WERI-Rb-1 (cell line): Measurements from ENCODE around the gene IL37.

ENCODE experiments used
- DNase-seq: peaks from one replicate; pipeline ENCODE4 v3.0.0-alpha.2; 2020
- H3K27ac ChIP-seq: fragments of 250-450 bp; sonication (Bioruptor Pico); 2 replicates; pipeline ENCODE4 v1.5.1; 2020; ENCODE audit warnings: mild to moderate bottlenecking, moderate library complexity
- H3K27me3 ChIP-seq: fragments of 250-450 bp; sonication (Bioruptor Pico); 2 replicates; pipeline ENCODE4 v1.5.1; 2021; ENCODE audit warnings: mild to moderate bottlenecking, low read depth, moderate library complexity; ENCODE audit not compliant: insufficient read depth, severe bottlenecking
- H3K36me3 ChIP-seq: fragments of 250-450 bp; sonication (Bioruptor Pico); 2 replicates; pipeline ENCODE4 v1.5.1; 2020; ENCODE audit warnings: mild to moderate bottlenecking, moderate library complexity
- H3K4me3 ChIP-seq: 2 replicates; pipeline ENCODE4 v1.5.1; 2011; ENCODE audit warnings: low read depth, mild to moderate bottlenecking, control low read depth, low read length
- H3K9me3 ChIP-seq: fragments of 250-450 bp; sonication (Bioruptor Pico); 2 replicates; pipeline ENCODE4 v1.5.1; 2021; ENCODE audit warnings: mild to moderate bottlenecking, moderate library complexity; ENCODE audit not compliant: severe bottlenecking
- CTCF ChIP-seq: IDR thresholded peaks from 2 replicates; pipeline ENCODE4 v1.5.1; 2011; ENCODE audit warnings: low read depth, mild to moderate bottlenecking, control low read depth, inconsistent platforms, low read length

The IL37 gene

GRCh38 chr2:112870841-112871835 lies 39.8 kb upstream of the IL37 start:
- Histone ChIP-seq H3K27ac (no peak overlapping the region), H3K4me3 (no peak overlapping the region), H3K9me3 (peaks cover 1% of the 10 kb centered on the region), H3K27me3 (no peaks in the 10 kb centered on the region), H3K36me3 (no peaks in the 10 kb centered on the region)
- TF ChIP-seq CTCF: no peak
- no peak for DNase-seq

GRCh38 chr2:112876257-112876970 lies 34.6 kb upstream of the IL37 start:
- no peak for DNase-seq
- TF ChIP-seq CTCF: no peak
- H3K27me3 ChIP-seq: no peaks in the 10 kb centered on the region
- H3K4me3 ChIP-seq: no peak overlapping the region
- no peaks in the 10 kb centered on the region for H3K36me3 ChIP-seq
- H3K9me3 ChIP-seq: no peaks in the 10 kb centered on the region
- no peak overlapping the region for H3K27ac ChIP-seq

- Histone ChIP-seq H3K9me3 (no peaks in the 10 kb centered on the region), H3K36me3 (no peaks in the 10 kb centered on the region), H3K27me3 (no peaks in the 10 kb centered on the region), H3K4me3 (no peak overlapping the region), H3K27ac (no peak overlapping the region)
- DNase-seq: no peak
- no peak for TF ChIP-seq CTCF
These were observed 34.0 kb upstream of the IL37 start for GRCh38 chr2:112876971-112877361.

GRCh38 chr2:112877423-112877822 lies 33.5 kb upstream of the IL37 start:
- no peak overlapping the region for H3K27ac ChIP-seq
- TF ChIP-seq CTCF: no peak
- H3K27me3 ChIP-seq: no peaks in the 10 kb centered on the region
- H3K9me3 ChIP-seq: no peaks in the 10 kb centered on the region
- H3K4me3 ChIP-seq: no peak overlapping the region
- H3K36me3 ChIP-seq: no peaks in the 10 kb centered on the region
- DNase-seq: no peak

- no peaks in the 10 kb centered on the region for H3K36me3 ChIP-seq
- H3K27me3 ChIP-seq: no peaks in the 10 kb centered on the region
- no peaks in the 10 kb centered on the region for H3K9me3 ChIP-seq
- no peak overlapping the region for H3K27ac ChIP-seq
- no peak overlapping the region for H3K4me3 ChIP-seq
- TF ChIP-seq CTCF: no peak
- DNase-seq: no peak
These were observed 31.4 kb upstream of the IL37 start for GRCh38 chr2:112879491-112880041.
